ENCODE measurements around the gene ARHGEF12. TPM values are rescaled to one million over a fixed set of nuclear protein-coding genes. Genes with fewer than 3 reads are reported as not detected.

The ARHGEF12 gene
- total RNA-seq (100 to 1,000 TPM in 1 of 2 donors, 10 to 100 TPM in 1; 86.1 to 243 TPM), polyA plus RNA-seq (10 to 100 TPM; 19.0 to 25.0 TPM)
- long read RNA-seq, donor 1, partial matches to known transcripts, result 0 of 2 reads
- long read RNA-seq, donor 1, other reads (novel, unspliced or antisense), result 0 of 2 reads
- long read RNA-seq, donor 2, partial matches to known transcripts, result 0 of 1 reads
- long read RNA-seq, donor 2, other reads (novel, unspliced or antisense), result 0 of 1 reads
- long read RNA-seq, donor 3, partial matches to known transcripts, result 0 of 1 reads
- long read RNA-seq, donor 3, other reads (novel, unspliced or antisense), result 0 of 1 reads
- long read RNA-seq, donor 4, partial matches to known transcripts, result 0 of 1 reads
- long read RNA-seq, donor 4, other reads (novel, unspliced or antisense), result 0 of 1 reads
- long read RNA-seq, donor 5, full-length matches to known transcripts, result 3 of 32 reads
- long read RNA-seq, donor 5, partial matches to known transcripts, result 29 of 32 reads
- long read RNA-seq, donor 5, other reads (novel, unspliced or antisense), result 0 of 32 reads

GRCh38 chr11:120335908-120336640 is at the start of gene ARHGEF12:
Gene ARHGEF12 (plus strand): TSS chr11:120336413. CDS start chr11:120337244, 831 bp downstream.
- Histone ChIP-seq H3K4me1 (ENCODE audit: control insufficient read depth in 5 of 5, insufficient read depth in 5 of 5, low read length in 5 of 5) (peaks cover 0 to 47% (median 14%) of the 10 kb centered on the region in 5 donors), H3K4me3 (peak within 1 kb of the TSS; percentile 94), H3K27ac (ENCODE audit: low read depth in 1 of 2, low read length in 1 of 2) (peak within 1 kb of the TSS; percentile 97 to 99), H3K9me3 (ENCODE audit: control insufficient read depth in 4 of 4, insufficient read depth in 3 of 4, low read length in 3 of 4) (no peaks in the 10 kb centered on the region), H3K9ac (ENCODE audit: insufficient read depth in 1 of 2, low read length in 2 of 2) (peak within 1 kb of the TSS; percentile 93 to 95), H3K36me3 (ENCODE audit: control insufficient read depth in 4 of 4, insufficient read depth in 4 of 4, low read length in 4 of 4) (no peaks in the 10 kb centered on the region), H3K27me3 (ENCODE audit: control insufficient read depth in 3 of 3, insufficient read depth in 3 of 3, low read length in 2 of 3) (no peaks in the 10 kb centered on the region)
- WGBS, 2 donors, result 0% methylated on average over 65 to 92 of the region's 92 CpGs
- peak; percentile 85 for ATAC-seq (ENCODE audit: insufficient read depth, low FRiP score)
- DNase-seq, result peak; percentile 97 to 99 (median 98)
- TF ChIP-seq CTCF (IDR thresholded peaks at IDR 0.05; ENCODE audit: control extremely low read depth, extremely low read depth), result no peak

GRCh38 chr11:120288021-120288420 is 48.2 kb upstream of the ARHGEF12 start:
- WGBS, 2 donors, result 92 to 95% methylated on average over 2 of the region's 2 CpGs
- H3K27ac ChIP-seq (ENCODE audit: low read depth in 1 of 2, low read length in 1 of 2), result no peak overlapping the region
- no peaks in the 10 kb centered on the region for H3K4me1 ChIP-seq (ENCODE audit: control insufficient read depth in 5 of 5, insufficient read depth in 5 of 5, low read length in 5 of 5)
- DNase-seq (no peak), ATAC-seq (ENCODE audit: insufficient read depth, low FRiP score) (no peak)
- H3K9me3 ChIP-seq (ENCODE audit: control insufficient read depth in 4 of 4, insufficient read depth in 3 of 4, low read length in 3 of 4), result no peaks in the 10 kb centered on the region
- no peaks in the 10 kb centered on the region for H3K36me3 ChIP-seq (ENCODE audit: control insufficient read depth in 4 of 4, insufficient read depth in 4 of 4, low read length in 4 of 4)
- no peak overlapping the region for H3K9ac ChIP-seq (ENCODE audit: insufficient read depth in 1 of 2, low read length in 2 of 2)
- TF ChIP-seq CTCF (IDR thresholded peaks at IDR 0.05; ENCODE audit: control extremely low read depth, extremely low read depth), result no peak
- no peak overlapping the region for H3K4me3 ChIP-seq
- peaks cover 0 to 11% (median 6%) of the 10 kb centered on the region in 3 donors for H3K27me3 ChIP-seq (ENCODE audit: control insufficient read depth in 3 of 3, insufficient read depth in 3 of 3, low read length in 2 of 3)

GRCh38 chr11:120289426-120289825 is 46.8 kb upstream of the ARHGEF12 start:
- H3K9me3 ChIP-seq (ENCODE audit: control insufficient read depth in 4 of 4, insufficient read depth in 3 of 4, low read length in 3 of 4), result peaks cover 0 to 2% (median 0%) of the 10 kb centered on the region in 4 donors
- H3K27me3 ChIP-seq (ENCODE audit: control insufficient read depth in 3 of 3, insufficient read depth in 3 of 3, low read length in 2 of 3), result peaks cover 0 to 18% (median 6%) of the 10 kb centered on the region in 3 donors
- no peak overlapping the region for H3K4me3 ChIP-seq
- no peaks in the 10 kb centered on the region for H3K4me1 ChIP-seq (ENCODE audit: control insufficient read depth in 5 of 5, insufficient read depth in 5 of 5, low read length in 5 of 5)
- ATAC-seq (ENCODE audit: insufficient read depth, low FRiP score), result no peak
- no peaks in the 10 kb centered on the region for H3K36me3 ChIP-seq (ENCODE audit: control insufficient read depth in 4 of 4, insufficient read depth in 4 of 4, low read length in 4 of 4)
- DNase-seq, result no peak
- TF ChIP-seq CTCF (IDR thresholded peaks at IDR 0.05; ENCODE audit: control extremely low read depth, extremely low read depth), result no peak
- no peak overlapping the region for H3K27ac ChIP-seq (ENCODE audit: low read depth in 1 of 2, low read length in 1 of 2)
- WGBS, 2 donors, result 55 to 69% methylated on average over 9 of the region's 9 CpGs
- no peak overlapping the region for H3K9ac ChIP-seq (ENCODE audit: insufficient read depth in 1 of 2, low read length in 2 of 2)

Measured in lung (tissue), 16 donors.